Caco-2 (cell line): Measurements from ENCODE around the gene ACSL1. TPM values are rescaled to one million over a fixed set of nuclear protein-coding genes. Genes with fewer than 3 reads are reported as not detected.
A peak's percentile ranks its signal among the peaks of the same experiment; 100 is the strongest.

Experiments used
- BruUV-seq: library from RNA; stranded (reverse); fragments of 400-500 nt; replicated peaks from 2 replicates; lab custom pipeline; 2021; lab: Mats Ljungman, UMichigan
- CTCF ChIA-PET: fragments of 300-600 bp; sonication (Branson Sonifier 250); formaldehyde crosslinking; loops from one replicate; lab custom pipeline; 2022; ENCODE audit warnings: antibody characterized with exemption; lab: Charles Lee
- POLR2A ChIA-PET: fragments of 300-600 bp; sonication (Branson Sonifier 250); formaldehyde crosslinking; loops from one replicate; lab custom pipeline; 2022; ENCODE audit warnings: antibody characterized with exemption; lab: Charles Lee
- DNase-seq, 2 experiments: peaks; one replicate each; pipeline versions ENCODE4 v3.0.0 to v3.0.0-alpha.2; 2020 to 2022
- H3K27me3 ChIP-seq: replicated peaks from 2 replicates; pipeline ENCODE4 v1.6.0; 2011; ENCODE audit warnings: low read length; ENCODE audit not compliant: control insufficient read depth, insufficient read depth
- H3K36me3 ChIP-seq: 2 replicates; pipeline ENCODE4 v1.5.1; 2011; ENCODE audit warnings: low read length; ENCODE audit not compliant: control insufficient read depth, insufficient read depth
- H3K4me1 ChIP-seq: fragments of 250-450 bp; sonication (Bioruptor Pico); 2 replicates; pipeline ENCODE4 v1.5.1; 2020; ENCODE audit warnings: mild to moderate bottlenecking
- H3K4me3 ChIP-seq: 2 replicates; pipeline ENCODE4 v1.5.1; 2011; ENCODE audit warnings: low read depth, mild to moderate bottlenecking, control low read depth, low read length
- H3K9me3 ChIP-seq: fragments of 250-450 bp; sonication (Bioruptor Pico); 2 replicates; pipeline ENCODE4 v1.5.1; 2020; ENCODE audit warnings: mild to moderate bottlenecking, moderate library complexity
- H3K27ac Mint-ChIP-seq: one replicate; pipeline ENCODE4 v1.8.0; 2022; ENCODE audit warnings: mixed read lengths; ENCODE audit not compliant: unreplicated experiment
- H3K27me3 Mint-ChIP-seq: one replicate; pipeline ENCODE4 v1.8.0; 2022; ENCODE audit warnings: mixed read lengths; ENCODE audit not compliant: insufficient read depth, unreplicated experiment
- H3K36me3 Mint-ChIP-seq: one replicate; pipeline ENCODE4 v1.8.0; 2022; ENCODE audit warnings: mild to moderate bottlenecking, mixed read lengths; ENCODE audit not compliant: insufficient read depth, unreplicated experiment
- H3K4me1 Mint-ChIP-seq: one replicate; pipeline ENCODE4 v1.8.0; 2022; ENCODE audit warnings: low read depth, mixed read lengths; ENCODE audit not compliant: unreplicated experiment
- H3K4me3 Mint-ChIP-seq: one replicate; pipeline ENCODE4 v1.8.0; 2022; ENCODE audit warnings: mild to moderate bottlenecking, moderate library complexity, mixed read lengths; ENCODE audit not compliant: unreplicated experiment
- H3K9me3 Mint-ChIP-seq: one replicate; pipeline ENCODE4 v1.8.0; 2022; ENCODE audit warnings: mixed read lengths; ENCODE audit not compliant: unreplicated experiment
- intact Hi-C: fragments of 100-400 bp; cut with micrococcal nuclease; formaldehyde crosslinking; loops from one replicate; pipeline ENCODE4 v1.10.0; 2022; ENCODE audit not compliant: unreplicated experiment
- total RNA-seq: library from RNA; stranded (reverse); gene quantifications from 2 replicates; pipeline ENCODE4 v1.2.3, GENCODE V29; 2022
- TF ChIP-seq, protein P1 (sequence below), 2 experiments: fragments of 200-600 bp in 1 of 2; IDR thresholded peaks; 1 replicate in 1 of 2; 2 replicates in 1 of 2; pipeline versions ENCODE4 v1.5.1 to v1.8.0; 2011 to 2022; ENCODE audit warnings: antibody characterized with exemption in 1 of 2, control low read depth in 1 of 2, inconsistent platforms in 1 of 2, low read depth in 1 of 2, low read length in 1 of 2, mild to moderate bottlenecking in 1 of 2, moderate library complexity in 1 of 2; ENCODE audit not compliant: insufficient read depth in 1 of 2, severe bottlenecking in 1 of 2, unreplicated experiment in 1 of 2

ACSL1 gene
- total RNA-seq, 1 experiment from 2014 or later = 100 TPM

DNA sequence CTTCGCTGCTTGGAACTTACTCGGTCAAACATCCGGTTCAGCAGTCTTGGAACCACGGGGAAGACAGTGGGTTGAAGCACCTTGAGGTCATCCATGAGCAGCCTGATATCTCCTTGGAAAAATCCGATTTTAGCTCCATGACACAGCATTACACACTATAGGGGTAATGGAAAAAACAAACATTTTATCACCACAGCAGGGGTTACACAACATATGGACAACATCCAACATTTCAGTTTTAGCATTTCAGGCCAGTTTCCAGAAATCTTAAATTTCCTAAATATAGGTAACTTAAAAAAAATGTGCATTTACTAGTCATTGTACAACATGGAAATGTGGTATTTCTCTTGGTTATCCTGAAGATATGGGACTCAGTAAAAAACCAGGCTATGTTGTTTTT is 57.5 kb downstream of the ACSL1 start:
- Histone ChIP-seq H3K9me3 (no peaks in the 10 kb centered on the region), H3K27me3 (no peaks in the 10 kb centered on the region), H3K36me3 (no peaks in the 10 kb centered on the region; the same call in 1 of the 2 replicates), H3K4me1 (no peaks in the 10 kb centered on the region), H3K4me3 (no peak overlapping the region)
- intact Hi-C loops = no loop called here
- Mint-ChIP-seq H3K4me3 (no peak overlapping the region), H3K27me3 (no peaks in the 10 kb centered on the region), H3K4me1 (no peaks in the 10 kb centered on the region), H3K9me3 (no peaks in the 10 kb centered on the region), H3K27ac (no peak overlapping the region), H3K36me3 (peaks cover 30% of the 10 kb centered on the region)
- no TSS peak for BruUV-seq
- TF ChIP-seq, protein P1, sequence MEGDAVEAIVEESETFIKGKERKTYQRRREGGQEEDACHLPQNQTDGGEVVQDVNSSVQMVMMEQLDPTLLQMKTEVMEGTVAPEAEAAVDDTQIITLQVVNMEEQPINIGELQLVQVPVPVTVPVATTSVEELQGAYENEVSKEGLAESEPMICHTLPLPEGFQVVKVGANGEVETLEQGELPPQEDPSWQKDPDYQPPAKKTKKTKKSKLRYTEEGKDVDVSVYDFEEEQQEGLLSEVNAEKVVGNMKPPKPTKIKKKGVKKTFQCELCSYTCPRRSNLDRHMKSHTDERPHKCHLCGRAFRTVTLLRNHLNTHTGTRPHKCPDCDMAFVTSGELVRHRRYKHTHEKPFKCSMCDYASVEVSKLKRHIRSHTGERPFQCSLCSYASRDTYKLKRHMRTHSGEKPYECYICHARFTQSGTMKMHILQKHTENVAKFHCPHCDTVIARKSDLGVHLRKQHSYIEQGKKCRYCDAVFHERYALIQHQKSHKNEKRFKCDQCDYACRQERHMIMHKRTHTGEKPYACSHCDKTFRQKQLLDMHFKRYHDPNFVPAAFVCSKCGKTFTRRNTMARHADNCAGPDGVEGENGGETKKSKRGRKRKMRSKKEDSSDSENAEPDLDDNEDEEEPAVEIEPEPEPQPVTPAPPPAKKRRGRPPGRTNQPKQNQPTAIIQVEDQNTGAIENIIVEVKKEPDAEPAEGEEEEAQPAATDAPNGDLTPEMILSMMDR (IDR thresholded peaks at IDR 0.05; ENCODE audit: insufficient read depth in 1 of 2, low read depth in 1 of 2, low read length in 1 of 2, severe bottlenecking in 1 of 2, unreplicated experiment in 1 of 2) = no peak
- POLR2A ChIA-PET = no interaction called here
- DNase-seq = no peak
- CTCF ChIA-PET = no interaction called here

- H3K4me3 Mint-ChIP-seq = no peak overlapping the region
- Histone ChIP-seq H3K9me3 (no peaks in the 10 kb centered on the region), H3K36me3 (no peaks in the 10 kb centered on the region; the same call in 1 of the 2 replicates), H3K4me1 (no peaks in the 10 kb centered on the region), H3K4me3 (no peak overlapping the region), H3K27me3 (no peaks in the 10 kb centered on the region)
- TF ChIP-seq, protein P1 (IDR thresholded peaks at IDR 0.05; ENCODE audit: insufficient read depth in 1 of 2, low read depth in 1 of 2, low read length in 1 of 2, severe bottlenecking in 1 of 2, unreplicated experiment in 1 of 2) = no peak
- H3K27me3 Mint-ChIP-seq = no peaks in the 10 kb centered on the region
- ChIA-PET CTCF (no interaction called here), POLR2A (no interaction called here)
- H3K36me3 Mint-ChIP-seq = peaks cover 27% of the 10 kb centered on the region
- H3K9me3 Mint-ChIP-seq = no peaks in the 10 kb centered on the region
- H3K27ac Mint-ChIP-seq = no peak overlapping the region
- no peak for DNase-seq
- no TSS peak for BruUV-seq
- intact Hi-C loops = no loop called here
- no peaks in the 10 kb centered on the region for H3K4me1 Mint-ChIP-seq
These were observed 59.3 kb downstream of the ACSL1 start for GRCh38 chr4:184766446-184766845.

DNA sequence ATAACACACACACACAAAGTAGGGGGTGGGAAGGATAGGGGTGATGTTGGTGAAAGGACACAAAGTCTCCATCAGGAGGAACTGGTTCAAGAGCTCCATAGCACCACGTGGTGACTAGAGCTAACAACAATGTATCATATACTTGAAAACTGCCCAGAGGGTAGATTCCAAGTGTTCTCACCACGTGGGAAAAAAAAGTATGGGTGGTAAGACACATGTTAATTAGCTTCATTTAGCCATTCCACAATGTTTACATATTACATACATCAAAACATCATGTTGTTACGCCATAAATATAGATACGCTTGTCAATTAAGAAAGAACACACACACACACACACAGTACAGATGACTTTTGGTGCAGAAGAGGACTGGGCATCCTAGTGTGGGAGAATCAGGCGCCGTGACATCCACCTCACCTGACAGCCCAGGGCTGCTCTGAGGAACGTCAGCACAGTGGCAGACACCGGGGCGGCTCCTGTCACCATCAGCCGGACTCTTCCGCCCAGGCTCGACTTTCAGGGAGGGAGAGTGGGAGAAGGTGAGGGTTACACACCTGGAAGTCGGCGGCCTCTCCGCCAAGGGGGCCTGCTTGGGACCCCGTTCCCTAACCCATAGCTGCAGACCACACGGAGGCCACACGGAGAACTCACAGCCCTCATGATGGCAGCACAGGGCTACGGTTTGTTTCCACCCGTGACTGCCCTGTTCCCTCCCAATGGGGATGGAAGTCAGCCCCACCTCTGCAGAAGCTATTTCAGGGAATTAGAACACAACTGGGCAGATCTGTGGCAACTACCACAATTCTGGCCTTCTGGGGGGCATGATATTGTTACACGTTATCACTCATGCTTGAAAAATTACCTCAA is 60.1 kb downstream of the ACSL1 start:
- POLR2A ChIA-PET = interaction anchor here (0.6 kb wide), 1 partner anchor 31 kb away, joined by 3 read pairs; no protein-coding TSS in a partner anchor
- H3K4me1 Mint-ChIP-seq = no peaks in the 10 kb centered on the region
- H3K27me3 ChIP-seq = no peaks in the 10 kb centered on the region
- no peaks in the 10 kb centered on the region for H3K9me3 ChIP-seq
- no peaks in the 10 kb centered on the region for H3K4me1 ChIP-seq
- H3K9me3 Mint-ChIP-seq = no peaks in the 10 kb centered on the region
- no TSS peak for BruUV-seq
- H3K4me3 Mint-ChIP-seq = no peak overlapping the region
- DNase-seq = no peak
- no peak overlapping the region for H3K4me3 ChIP-seq
- CTCF ChIA-PET = no interaction called here
- peaks cover 27% of the 10 kb centered on the region for H3K36me3 Mint-ChIP-seq
- H3K27me3 Mint-ChIP-seq = no peaks in the 10 kb centered on the region
- H3K27ac Mint-ChIP-seq = no peak overlapping the region
- TF ChIP-seq, protein P1 (IDR thresholded peaks at IDR 0.05; ENCODE audit: insufficient read depth in 1 of 2, low read depth in 1 of 2, low read length in 1 of 2, severe bottlenecking in 1 of 2, unreplicated experiment in 1 of 2) = peak in 1 of 2 experiments; percentile 22
- no peaks in the 10 kb centered on the region; the same call in 1 of the 2 replicates for H3K36me3 ChIP-seq
- intact Hi-C loops = no loop called here
